ENCODE data around the gene MS4A8.

MS4A8 gene

GRCh38 chr11:60763692-60764369 is 64.4 kb downstream of the MS4A8 start:
- peak overlapping the region; percentile 24; the same call in 1 of the 2 replicates for H3K4me3 ChIP-seq (ENCODE audit: low read depth, low read length)
- no peak for DNase-seq (ENCODE audit: low read depth)
- TF ChIP-seq CTCF (IDR thresholded peaks at IDR 0.05; ENCODE audit: low read depth, low read length, missing control alignments) = peak; percentile 47

- H3K4me3 ChIP-seq (ENCODE audit: low read depth, low read length) = no peak overlapping the region
- no peak for TF ChIP-seq CTCF (IDR thresholded peaks at IDR 0.05; ENCODE audit: low read depth, low read length, missing control alignments)
- DNase-seq (ENCODE audit: low read depth) = peak; percentile 85
Measured at GRCh38 chr11:60764879-60765278, 65.5 kb downstream of the MS4A8 start.

- no peak for DNase-seq (ENCODE audit: low read depth)
- H3K4me3 ChIP-seq (ENCODE audit: low read depth, low read length) = no peak overlapping the region
- no peak for TF ChIP-seq CTCF (IDR thresholded peaks at IDR 0.05; ENCODE audit: low read depth, low read length, missing control alignments)
Measured at GRCh38 chr11:60765355-60765754, 65.9 kb downstream of the MS4A8 start.
